HG03175 (cell line): ENCODE measurements around the gene NKPD1.

Source experiments
- ATAC-seq: cut with Tn5 transposase; IDR thresholded peaks from one replicate; pipeline ENCODE4 v1.9.1; 2021; ENCODE audit warnings: mild to moderate bottlenecking, moderate library complexity; ENCODE audit not compliant: unreplicated experiment

Gene NKPD1

GRCh38 chr19:45156011-45156630, 4.7 kb downstream of the NKPD1 start:
- no peak for ATAC-seq

- ATAC-seq = no peak
Measured at GRCh38 chr19:45154064-45154827, 6.5 kb downstream of the NKPD1 start.

DNA sequence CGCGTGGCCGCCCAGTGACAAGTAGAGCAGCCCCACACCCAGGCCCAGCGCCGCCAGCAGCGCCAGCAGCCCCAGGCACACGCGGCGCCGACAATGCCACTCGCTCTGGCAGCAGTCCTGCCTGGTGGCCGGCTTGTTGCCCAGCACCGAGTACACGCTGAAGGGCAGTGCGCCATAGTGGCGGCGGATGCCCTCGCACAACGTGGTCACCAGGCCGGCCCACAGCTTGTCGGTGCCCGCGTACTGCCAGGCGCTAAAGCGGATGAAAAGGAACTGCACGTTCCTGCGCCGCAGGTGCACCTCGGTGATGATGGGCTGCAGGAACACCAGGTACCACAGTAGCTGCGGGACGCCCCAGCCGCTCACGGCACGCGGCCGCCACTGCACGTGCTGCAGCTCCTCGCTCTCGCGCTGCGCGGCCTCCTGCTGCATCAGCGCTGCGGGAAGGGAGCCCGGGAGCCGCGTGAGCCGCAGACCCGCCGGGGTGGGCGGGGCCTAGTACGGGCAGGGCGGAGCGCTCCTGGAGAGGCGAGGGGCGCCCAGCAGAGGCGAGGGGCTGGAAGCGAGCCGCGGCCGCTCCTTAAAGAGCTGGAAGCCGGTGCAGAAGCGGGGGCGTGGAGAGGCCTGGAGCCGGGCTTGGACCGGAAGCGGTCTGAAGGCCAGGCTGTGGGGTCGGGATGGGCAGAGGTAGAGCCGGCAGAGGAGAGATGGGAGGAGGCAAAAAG, 7.3 kb downstream of the NKPD1 start:
- ATAC-seq = no peak

GRCh38 chr19:45152504-45153338, 8.1 kb downstream of the NKPD1 start:
- peak; percentile 44 for ATAC-seq

DNA sequence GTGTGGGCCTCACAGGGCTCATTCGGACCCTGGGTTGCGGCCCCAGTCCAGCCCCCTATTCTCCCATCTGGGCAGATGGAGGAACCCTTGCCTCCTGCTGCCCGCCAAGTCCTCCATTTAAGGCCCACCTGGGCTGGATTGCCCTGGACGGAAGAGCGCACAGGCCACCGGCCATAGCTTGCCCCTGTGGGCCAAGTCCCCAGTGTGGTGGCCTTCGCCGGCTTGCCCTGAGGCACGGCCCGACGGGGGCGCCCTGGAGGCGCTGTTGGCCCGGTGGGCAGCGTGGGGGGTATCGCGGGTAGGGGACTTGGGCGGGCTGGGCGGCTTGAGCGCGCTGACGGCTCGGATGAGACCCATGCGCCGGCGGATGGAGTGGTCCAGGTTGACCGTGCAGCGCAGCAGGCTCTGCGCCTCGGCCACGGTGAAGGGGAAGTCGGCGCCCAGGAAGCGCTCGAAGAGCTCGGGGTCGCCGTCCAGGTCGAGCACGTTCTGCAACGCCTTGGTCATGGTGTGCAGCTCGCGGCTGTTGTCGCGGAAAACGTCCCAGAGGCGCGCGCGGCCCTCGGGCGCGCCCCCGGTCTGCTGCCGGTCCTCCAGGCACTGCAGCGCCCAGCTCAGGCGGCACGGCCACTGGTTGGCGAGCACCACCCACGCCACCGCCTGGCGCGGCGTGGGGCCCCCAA, 8.8 kb downstream of the NKPD1 start:
- ATAC-seq = no peak

DNA sequence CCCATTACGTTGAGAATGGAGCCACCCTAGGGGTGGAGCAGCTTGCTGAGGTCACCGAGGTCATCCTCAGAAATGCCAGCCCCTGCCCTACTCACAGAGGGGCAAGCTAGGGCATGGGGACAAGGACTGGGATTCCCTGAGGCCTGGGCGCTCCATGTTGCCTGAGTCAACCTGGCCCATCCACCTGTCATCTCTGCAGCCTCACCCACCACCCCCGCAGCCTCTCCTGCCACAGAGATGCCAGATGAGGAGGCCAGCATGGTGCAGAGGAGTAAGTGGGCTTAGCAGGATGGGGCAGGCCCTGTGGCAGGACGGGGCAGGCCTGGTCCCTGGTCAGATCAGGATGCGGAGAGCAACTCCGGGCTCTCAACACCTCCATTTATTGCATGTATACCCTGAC, 9.5 kb downstream of the NKPD1 start:
- no peak for ATAC-seq

GRCh38 chr19:45150751-45151281, 10.0 kb downstream of the NKPD1 start:
- no peak for ATAC-seq

DNA sequence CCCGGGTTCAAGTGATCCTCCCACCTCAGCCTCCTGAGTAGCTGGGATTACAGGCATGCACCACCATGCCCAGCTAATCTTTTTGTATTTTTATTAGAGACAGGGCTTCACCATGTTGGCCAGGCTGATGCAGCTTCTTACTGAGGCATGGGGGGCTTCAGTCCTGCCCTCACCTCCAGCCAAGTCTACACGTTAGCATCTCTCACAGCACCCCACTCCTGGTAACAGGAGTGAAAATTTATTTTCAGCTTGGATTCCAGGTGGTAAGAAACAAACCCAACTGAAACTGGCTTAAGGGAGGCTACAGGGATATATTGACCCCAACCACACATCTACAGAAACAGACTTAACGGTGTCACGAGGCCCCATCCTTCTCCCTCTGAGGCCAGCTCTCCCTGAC, 10.6 kb downstream of the NKPD1 start:
- ATAC-seq = no peak

GRCh38 chr19:45149129-45149528, 11.7 kb downstream of the NKPD1 start:
- ATAC-seq = no peak

DNA sequence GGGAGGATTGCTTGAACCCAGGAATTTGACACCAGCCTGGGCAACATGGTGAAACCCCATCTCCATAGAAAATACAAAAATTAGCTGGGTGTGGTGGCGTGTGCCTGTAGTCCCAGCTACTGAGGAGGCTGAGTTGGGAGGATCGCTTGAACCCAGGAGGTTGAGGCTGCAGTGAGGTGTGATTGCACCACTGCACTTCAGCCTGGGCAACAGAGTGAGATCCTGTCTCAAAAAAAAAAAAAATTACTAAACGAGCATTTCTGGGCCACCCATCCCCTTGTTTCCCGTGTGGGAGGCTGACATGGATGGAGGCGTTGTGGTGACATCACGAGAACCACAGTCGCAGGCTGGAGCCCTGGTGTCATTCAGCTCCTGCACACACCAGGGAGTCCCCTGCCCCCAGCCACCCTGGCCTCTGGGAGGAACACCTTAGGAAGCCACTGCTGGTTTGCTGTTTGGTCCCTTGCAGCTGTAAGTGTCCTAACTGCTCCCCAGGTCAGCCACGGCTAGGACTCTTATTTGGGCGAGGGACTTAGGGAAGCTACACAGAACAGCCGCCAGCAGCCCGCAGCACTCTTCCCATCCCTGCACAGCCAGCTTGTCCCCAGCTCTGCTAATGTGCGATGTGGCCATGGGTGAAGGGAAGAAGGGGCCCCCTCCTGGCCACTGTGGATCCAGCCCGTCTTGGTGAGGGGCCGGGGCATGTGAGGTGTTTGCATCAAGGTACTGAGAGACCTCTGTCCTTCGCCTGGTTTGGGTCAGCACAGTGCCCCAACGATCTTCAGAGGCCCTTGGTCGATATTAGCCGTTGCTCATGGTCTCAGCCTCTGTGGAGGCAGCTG, 12.7 kb downstream of the NKPD1 start:
- no peak for ATAC-seq

DNA sequence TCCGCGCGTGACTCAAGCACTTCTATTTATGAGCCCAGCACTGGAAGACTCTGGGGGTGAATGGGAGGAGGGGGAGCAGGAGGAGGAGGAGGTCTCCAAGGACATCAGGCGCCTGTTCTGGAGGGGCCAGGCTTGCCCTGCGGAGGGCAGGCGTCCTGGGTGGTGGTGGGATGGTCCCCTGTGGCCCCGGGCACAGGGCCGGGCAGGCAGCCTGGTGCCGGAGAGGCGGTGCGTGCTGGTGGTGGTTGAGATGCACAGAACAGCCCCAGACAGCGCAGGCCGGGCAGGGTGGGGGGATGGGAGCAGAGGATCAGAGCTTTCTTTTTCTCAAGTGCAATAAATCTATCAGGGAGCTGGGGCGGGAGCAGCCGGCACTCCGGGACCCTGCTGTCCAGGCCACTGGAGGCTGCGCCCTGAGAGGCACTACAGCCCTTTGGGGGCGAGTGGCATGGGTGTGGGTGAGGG, 14.0 kb downstream of the NKPD1 start:
- ATAC-seq = no peak

DNA sequence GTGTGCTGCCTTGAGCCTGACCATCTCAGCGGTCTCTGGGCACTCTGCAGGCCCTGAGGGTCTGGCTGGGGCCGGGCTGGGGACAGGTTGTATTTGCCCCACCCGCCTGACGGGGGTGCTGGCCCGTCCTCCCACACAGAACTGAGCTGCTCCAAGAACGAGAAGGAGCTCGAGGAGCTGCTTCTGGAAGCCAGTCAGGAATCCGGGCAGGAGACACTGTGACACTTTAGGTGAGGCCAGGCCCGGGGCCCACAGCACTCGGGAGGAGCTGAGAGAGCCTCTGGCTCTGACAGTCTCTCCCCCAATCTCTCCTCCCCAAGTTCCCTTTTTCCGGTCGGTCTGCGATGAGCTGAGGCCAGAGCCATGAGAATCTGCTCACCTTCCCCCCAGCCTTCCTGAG, 14.5 kb downstream of the NKPD1 start:
- no peak for ATAC-seq

DNA sequence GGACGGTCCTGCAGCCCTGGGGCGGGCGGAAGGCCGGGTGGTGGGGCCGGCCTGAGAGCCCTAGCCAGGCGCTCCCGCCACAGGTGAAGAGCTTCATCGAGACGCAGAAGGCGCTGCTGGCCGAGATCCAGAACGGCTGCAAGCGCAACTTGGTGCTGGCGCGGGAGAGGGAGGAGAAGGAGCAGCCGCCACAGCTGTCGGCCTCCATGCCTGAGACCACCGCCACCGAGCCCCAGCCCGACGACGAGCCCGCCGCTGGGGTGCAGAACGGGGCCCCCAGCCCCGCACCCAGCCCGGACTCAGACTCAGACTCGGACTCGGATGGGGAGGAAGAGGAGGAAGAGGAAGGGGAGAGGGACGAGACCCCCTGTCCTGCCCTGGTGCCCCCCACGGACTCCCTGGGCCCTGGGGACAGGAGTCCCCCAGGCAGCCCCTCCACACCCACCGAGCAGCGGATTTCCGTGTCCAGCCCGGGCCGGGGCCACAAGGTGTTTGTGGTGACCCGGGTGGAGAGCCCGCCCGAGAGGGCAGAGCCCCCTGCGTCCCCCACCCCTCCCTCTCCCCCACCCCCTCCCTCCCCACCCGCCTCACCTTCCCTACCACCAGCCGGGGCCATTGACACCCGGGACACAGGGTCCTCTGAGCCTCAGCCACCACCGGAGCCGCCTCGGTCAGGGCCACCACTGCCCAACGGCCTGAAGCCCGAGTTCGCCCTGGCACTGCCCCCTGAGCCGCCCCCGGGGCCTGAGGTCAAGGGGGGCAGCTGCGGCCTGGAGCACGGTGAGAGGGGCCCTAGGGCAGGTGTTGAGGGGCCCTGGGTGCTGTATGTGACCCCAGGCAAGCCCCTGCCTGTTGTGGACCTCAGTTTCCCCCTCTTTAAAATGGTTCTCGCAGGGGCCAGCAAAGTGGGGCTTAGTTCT, 15.3 kb downstream of the NKPD1 start:
- no peak for ATAC-seq

DNA sequence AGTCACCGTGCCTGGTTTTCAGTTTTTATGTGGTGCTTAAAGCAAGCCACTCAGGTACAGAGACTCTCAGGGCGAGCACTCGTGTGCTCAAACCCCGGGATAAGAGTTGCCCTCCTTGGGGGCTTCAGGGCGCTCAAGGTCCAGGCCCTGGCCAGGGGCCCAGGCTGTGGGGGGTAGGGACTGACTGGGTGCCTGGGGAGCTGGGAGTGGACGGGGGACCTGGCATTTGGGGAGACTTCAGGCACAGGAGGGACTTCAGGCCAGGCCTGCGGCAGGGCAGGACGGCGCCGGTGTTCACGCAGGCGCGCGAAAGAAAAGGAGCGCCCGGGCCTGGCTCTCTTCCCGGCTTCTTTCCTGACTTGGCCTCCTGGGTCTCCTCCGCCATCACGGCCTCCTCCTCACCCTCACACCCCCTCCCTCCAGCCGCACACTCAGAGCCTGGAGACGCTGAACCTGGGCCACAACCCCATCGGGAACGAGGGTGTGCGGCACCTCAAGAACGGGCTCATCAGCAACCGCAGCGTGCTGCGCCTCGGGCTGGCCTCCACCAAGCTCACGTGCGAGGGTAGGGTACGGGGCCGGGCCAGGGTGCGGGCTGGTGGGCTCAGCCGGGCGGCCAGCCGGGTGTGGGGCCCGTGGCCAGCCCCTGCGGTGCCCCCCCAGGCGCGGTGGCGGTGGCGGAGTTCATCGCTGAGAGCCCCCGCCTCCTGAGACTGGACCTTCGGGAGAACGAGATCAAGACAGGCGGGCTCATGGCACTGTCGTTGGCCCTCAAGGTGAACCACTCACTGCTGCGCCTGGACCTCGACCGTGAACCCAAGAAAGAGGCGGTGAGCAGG, 16.1 kb downstream of the NKPD1 start:
- no peak for ATAC-seq

- no peak for ATAC-seq
Measured at GRCh38 chr19:45142726-45143110, 18.1 kb downstream of the NKPD1 start.

GRCh38 chr19:45142016-45142725, 18.6 kb downstream of the NKPD1 start:
- no peak for ATAC-seq
